CD4-positive, alpha-beta T cell treated with Interferon gamma for 1 hour (primary cell): Measurements from ENCODE around the gene TXNL4A.

Experiments
- DNase-seq: peaks from one replicate; pipeline ENCODE4 v3.0.0-alpha.2; 2020

The TXNL4A gene

GRCh38 chr18:79932907-79933306 lies 55.5 kb downstream of the TXNL4A start:
- DNase-seq: no peak

GRCh38 chr18:79931475-79931874 lies 56.9 kb downstream of the TXNL4A start:
- no peak for DNase-seq

- DNase-seq: no peak
These were observed 58.2 kb downstream of the TXNL4A start for GRCh38 chr18:79930020-79930642.

GRCh38 chr18:79928563-79928960 lies 59.8 kb downstream of the TXNL4A start:
- no peak for DNase-seq

GRCh38 chr18:79927607-79928562 lies 60.5 kb downstream of the TXNL4A start:
- no peak for DNase-seq

GRCh38 chr18:79926715-79927606 lies 61.4 kb downstream of the TXNL4A start:
- DNase-seq: no peak

- no peak for DNase-seq
These were observed 62.1 kb downstream of the TXNL4A start for GRCh38 chr18:79926306-79926705.

GRCh38 chr18:79924814-79925731 lies 63.3 kb downstream of the TXNL4A start:
- DNase-seq: no peak

- no peak for DNase-seq
These were observed 64.3 kb downstream of the TXNL4A start for GRCh38 chr18:79923896-79924585.

GRCh38 chr18:79922971-79923411 lies 65.4 kb downstream of the TXNL4A start:
- DNase-seq: no peak

GRCh38 chr18:79921984-79922965 lies 66.1 kb downstream of the TXNL4A start:
- no peak for DNase-seq
